Cardiac septum (tissue), 1 donor: Measurements from ENCODE around the gene TTC9. TPM values are rescaled to one million over a fixed set of nuclear protein-coding genes. Genes with fewer than 3 reads are reported as not detected.

Experiments used
- total RNA-seq: library from RNA; stranded (reverse); fragmentation: NEBNext Ultra II Directional; extraction: Animal tissue kit (Norgen Biotek cat#: 25700); gene quantifications from one replicate; pipeline ENCODE4 v1.2.1, GENCODE V29; 2021
- donor health status: DM: no; HTN: no; CAD: no.

The TTC9 gene
- total RNA-seq, 1 donor from 2014 or later, result 2.9 TPM

Other genes with a start within 250 kb of the TTC9 start
- gene SYNJ2BP, start 224.8 kb upstream of the TTC9 start, total RNA-seq, result 48.6 TPM
- 0.54 TPM for gene ADAM21, start 189.7 kb upstream of the TTC9 start, total RNA-seq
- gene ADAM20, start 106.9 kb upstream of the TTC9 start, total RNA-seq, result 0.78 TPM
- gene MED6, start 41.3 kb upstream of the TTC9 start, total RNA-seq, result 21.7 TPM
- gene MAP3K9, start 167.6 kb downstream of the TTC9 start, total RNA-seq, result 1.5 TPM